ENCODE results near the gene FTO.

Gene FTO

GRCh38 chr16:54129810-54130209 is 425.9 kb downstream of the FTO start:
- Histone ChIP-seq H3K27me3 (no peaks in the 10 kb centered on the region), H3K4me3 (ENCODE audit: low read depth in 1 of 2, low read length in 1 of 2) (no peak overlapping the region), H3K9me3 (no peaks in the 10 kb centered on the region), H3K36me3 (no peaks in the 10 kb centered on the region), H3K4me1 (ENCODE audit: control insufficient read depth in 1 of 2, insufficient read depth in 1 of 2, low read depth in 1 of 2, low read length in 1 of 2) (peaks cover 12 to 18% of the 10 kb centered on the region in 2 experiments), H3K27ac (no peak overlapping the region)
- TF ChIP-seq CTCF (IDR thresholded peaks at IDR 0.05): no peak

- peaks cover 11% of the 10 kb centered on the region in 2 experiments for H3K4me1 ChIP-seq (ENCODE audit: control insufficient read depth in 1 of 2, insufficient read depth in 1 of 2, low read depth in 1 of 2, low read length in 1 of 2)
- TF ChIP-seq CTCF (IDR thresholded peaks at IDR 0.05): no peak
- H3K36me3 ChIP-seq: no peaks in the 10 kb centered on the region
- no peaks in the 10 kb centered on the region for H3K9me3 ChIP-seq
- H3K4me3 ChIP-seq (ENCODE audit: low read depth in 1 of 2, low read length in 1 of 2): no peak overlapping the region
- no peak overlapping the region for H3K27ac ChIP-seq
- H3K27me3 ChIP-seq: no peaks in the 10 kb centered on the region
These were observed 431.7 kb downstream of the FTO start for GRCh38 chr16:54135361-54136275.

DNA sequence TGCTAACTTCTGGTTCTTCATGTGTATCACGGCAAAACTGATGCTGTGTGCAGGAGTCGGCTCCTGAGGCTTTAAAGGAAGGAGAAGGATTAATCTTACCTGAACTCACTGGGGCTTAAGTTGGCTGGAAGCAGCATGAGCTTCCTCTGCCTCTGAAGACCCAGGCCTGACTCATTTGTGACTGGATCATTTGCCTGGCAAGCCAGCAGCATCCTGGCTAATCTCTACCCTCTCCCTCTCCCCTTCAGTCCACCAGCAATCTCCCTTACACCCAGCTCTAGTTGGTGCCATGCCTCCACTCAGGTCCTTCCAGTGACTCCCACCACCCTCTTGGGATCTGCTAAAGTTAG is 432.3 kb downstream of the FTO start:
- Histone ChIP-seq H3K27ac (no peak overlapping the region), H3K36me3 (no peaks in the 10 kb centered on the region), H3K27me3 (no peaks in the 10 kb centered on the region), H3K4me1 (ENCODE audit: control insufficient read depth in 1 of 2, insufficient read depth in 1 of 2, low read depth in 1 of 2, low read length in 1 of 2) (peaks cover 16% of the 10 kb centered on the region in 2 experiments), H3K9me3 (no peaks in the 10 kb centered on the region), H3K4me3 (ENCODE audit: low read depth in 1 of 2, low read length in 1 of 2) (no peak overlapping the region)
- no peak for TF ChIP-seq CTCF (IDR thresholded peaks at IDR 0.05)

- H3K27ac ChIP-seq: no peak overlapping the region
- H3K4me3 ChIP-seq (ENCODE audit: low read depth in 1 of 2, low read length in 1 of 2): no peak overlapping the region
- no peaks in the 10 kb centered on the region for H3K9me3 ChIP-seq
- no peaks in the 10 kb centered on the region for H3K27me3 ChIP-seq
- no peaks in the 10 kb centered on the region for H3K36me3 ChIP-seq
- H3K4me1 ChIP-seq (ENCODE audit: control insufficient read depth in 1 of 2, insufficient read depth in 1 of 2, low read depth in 1 of 2, low read length in 1 of 2): peaks cover 17% of the 10 kb centered on the region in 2 experiments
- no peak for TF ChIP-seq CTCF (IDR thresholded peaks at IDR 0.05)
These were observed 436.3 kb downstream of the FTO start for GRCh38 chr16:54140057-54140787.

GRCh38 chr16:54140788-54141136 is 436.8 kb downstream of the FTO start:
- H3K27ac ChIP-seq: no peak overlapping the region

More at GRCh38 chr16:54140788-54141136, 436.8 kb downstream of the FTO start:
- no peaks in the 10 kb centered on the region for H3K9me3 ChIP-seq
- no peak overlapping the region for H3K4me3 ChIP-seq (ENCODE audit: low read depth in 1 of 2, low read length in 1 of 2)
- no peak for TF ChIP-seq CTCF (IDR thresholded peaks at IDR 0.05)
- H3K4me1 ChIP-seq (ENCODE audit: control insufficient read depth in 1 of 2, insufficient read depth in 1 of 2, low read depth in 1 of 2, low read length in 1 of 2): peaks cover 12 to 13% of the 10 kb centered on the region in 2 experiments
- H3K36me3 ChIP-seq: no peaks in the 10 kb centered on the region
- no peaks in the 10 kb centered on the region for H3K27me3 ChIP-seq

All from neutrophil (primary cell).